Type B pancreatic cell (in vitro differentiated cells): ENCODE measurements around the gene AURKA. TPM values are rescaled to one million over a fixed set of nuclear protein-coding genes. Genes with fewer than 3 reads are reported as not detected.

ENCODE experiments used
- DNase-seq: peaks from one replicate; pipeline ENCODE4 v3.0.0; 2021; ENCODE audit warnings: mixed read lengths; ENCODE audit not compliant: unreplicated experiment; ENCODE audit errors: extremely low spot score
- H3K27ac Mint-ChIP-seq: 2 replicates; pipeline ENCODE4 v1.8.0; 2021; ENCODE audit warnings: mild to moderate bottlenecking, mixed read lengths
- H3K27me3 Mint-ChIP-seq: 2 replicates; pipeline ENCODE4 v1.8.0; 2021; ENCODE audit warnings: mixed read lengths
- H3K36me3 Mint-ChIP-seq: 2 replicates; pipeline ENCODE4 v1.8.0; 2021; ENCODE audit warnings: mixed read lengths
- H3K4me1 Mint-ChIP-seq: one replicate; pipeline ENCODE4 v1.8.0; 2021; ENCODE audit warnings: mixed read lengths; ENCODE audit not compliant: unreplicated experiment
- H3K4me3 Mint-ChIP-seq: 2 replicates; pipeline ENCODE4 v1.8.0; 2021; ENCODE audit warnings: mild to moderate bottlenecking, mixed read lengths
- H3K9me3 Mint-ChIP-seq: 2 replicates; pipeline ENCODE4 v1.8.0; 2021; ENCODE audit warnings: mixed read lengths
- CTCF ChIP-seq: fragments of 200-600 bp; sonication (generic); conservative IDR thresholded peaks from 2 replicates; pipeline ENCODE4 v1.5.0; 2021; ENCODE audit warnings: antibody characterized with exemption, mild to moderate bottlenecking
- total RNA-seq: library from RNA; stranded (reverse); gene quantifications from 2 replicates; pipeline ENCODE4 v1.2.1, GENCODE V29; 2021; ENCODE audit warnings: low replicate concordance

Gene AURKA
- total RNA-seq, 1 donor from 2014 or later = 42.7 TPM

DNA sequence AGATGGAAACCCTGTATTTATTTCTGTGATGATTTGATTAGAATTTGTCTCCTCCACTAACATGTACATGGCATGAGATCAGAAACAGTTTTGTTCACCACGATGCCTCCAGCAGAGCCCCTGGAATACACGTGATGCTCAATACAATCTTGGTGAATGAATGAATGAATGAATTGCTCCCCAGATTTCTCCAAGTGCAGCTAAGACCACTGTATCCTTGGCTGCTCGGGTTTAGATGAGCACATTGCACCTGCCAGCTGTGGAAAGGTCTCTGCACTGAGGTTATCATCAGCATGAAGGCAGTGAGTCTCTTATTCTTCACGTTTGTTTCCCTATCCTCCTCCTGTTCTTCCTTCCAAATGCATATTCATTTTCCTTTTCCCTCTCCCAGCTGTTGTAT, 37.9 kb upstream of the AURKA start:
- peaks cover 16% of the 10 kb centered on the region for H3K4me1 Mint-ChIP-seq
- no peak overlapping the region for H3K4me3 Mint-ChIP-seq
- no peaks in the 10 kb centered on the region for H3K36me3 Mint-ChIP-seq
- no peak for TF ChIP-seq CTCF
- DNase-seq = no peak
- H3K27ac Mint-ChIP-seq = no peak overlapping the region
- no peaks in the 10 kb centered on the region for H3K9me3 Mint-ChIP-seq
- peaks cover 6% of the 10 kb centered on the region for H3K27me3 Mint-ChIP-seq

- no peak for DNase-seq
- H3K27ac Mint-ChIP-seq = no peak overlapping the region
- H3K27me3 Mint-ChIP-seq = peaks cover 6% of the 10 kb centered on the region
- H3K4me3 Mint-ChIP-seq = no peak overlapping the region
- H3K9me3 Mint-ChIP-seq = no peaks in the 10 kb centered on the region
- no peak for TF ChIP-seq CTCF
- no peaks in the 10 kb centered on the region for H3K36me3 Mint-ChIP-seq
- H3K4me1 Mint-ChIP-seq = peaks cover 16% of the 10 kb centered on the region
These were observed 37.5 kb upstream of the AURKA start for GRCh38 chr20:56429502-56429901.

- TF ChIP-seq CTCF = no peak
- H3K36me3 Mint-ChIP-seq = no peaks in the 10 kb centered on the region
- H3K27ac Mint-ChIP-seq = no peak overlapping the region
- H3K27me3 Mint-ChIP-seq = peaks cover 6% of the 10 kb centered on the region
- DNase-seq = no peak
- H3K9me3 Mint-ChIP-seq = no peaks in the 10 kb centered on the region
- no peak overlapping the region for H3K4me3 Mint-ChIP-seq
- H3K4me1 Mint-ChIP-seq = peaks cover 16% of the 10 kb centered on the region
These were observed 36.9 kb upstream of the AURKA start for GRCh38 chr20:56428881-56429280.

DNA sequence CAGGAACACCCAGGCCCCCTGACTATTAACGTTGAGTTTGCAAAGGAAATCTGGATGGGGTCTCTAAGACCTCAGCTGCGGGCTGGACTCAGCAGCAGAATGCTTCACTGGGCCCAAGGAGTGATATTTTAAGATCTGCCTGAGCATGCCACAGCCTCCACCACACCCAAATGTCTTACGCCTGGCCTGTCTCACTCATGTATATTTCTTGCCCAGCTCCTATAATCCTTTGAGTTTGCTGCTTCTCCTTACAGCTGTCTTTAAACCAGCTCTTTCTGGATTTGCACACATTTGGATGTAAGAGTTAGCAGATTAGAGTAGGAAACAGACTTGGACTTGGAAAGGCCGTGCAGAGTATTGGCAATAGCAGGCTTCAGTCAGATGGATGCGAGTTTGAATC, 36.4 kb upstream of the AURKA start:
- Mint-ChIP-seq H3K27me3 (peaks cover 6% of the 10 kb centered on the region), H3K36me3 (no peaks in the 10 kb centered on the region), H3K4me3 (no peak overlapping the region), H3K4me1 (peaks cover 16% of the 10 kb centered on the region), H3K27ac (no peak overlapping the region), H3K9me3 (no peaks in the 10 kb centered on the region)
- no peak for TF ChIP-seq CTCF
- DNase-seq = no peak

GRCh38 chr20:56427797-56428196, 35.8 kb upstream of the AURKA start:
- Mint-ChIP-seq H3K36me3 (no peaks in the 10 kb centered on the region), H3K4me3 (no peak overlapping the region), H3K4me1 (peaks cover 16% of the 10 kb centered on the region), H3K9me3 (no peaks in the 10 kb centered on the region), H3K27me3 (peaks cover 6% of the 10 kb centered on the region), H3K27ac (no peak overlapping the region)
- DNase-seq = no peak
- TF ChIP-seq CTCF = no peak

DNA sequence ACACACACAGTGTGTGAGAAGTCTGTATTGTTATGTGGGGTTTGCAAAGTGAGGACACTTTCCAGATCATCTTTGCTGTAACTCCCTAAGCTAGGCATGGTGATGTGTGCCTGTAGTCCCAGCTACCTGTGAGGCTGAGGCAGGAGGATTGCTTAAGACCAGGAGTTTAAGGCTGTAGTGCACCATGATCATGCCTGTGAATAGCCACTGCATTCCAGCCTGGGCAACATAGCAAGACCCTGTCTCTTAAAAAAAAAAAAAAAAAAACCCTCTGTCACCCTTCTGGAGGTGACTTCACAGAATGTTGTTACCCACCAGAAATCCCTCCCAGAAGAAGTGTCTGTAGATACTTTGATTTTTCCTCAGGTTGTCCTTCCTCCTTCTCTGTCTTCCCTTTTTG, 34.9 kb upstream of the AURKA start:
- peaks cover 16% of the 10 kb centered on the region for H3K4me1 Mint-ChIP-seq
- no peak for TF ChIP-seq CTCF
- no peaks in the 10 kb centered on the region for H3K9me3 Mint-ChIP-seq
- no peak for DNase-seq
- H3K27me3 Mint-ChIP-seq = peaks cover 6% of the 10 kb centered on the region
- no peak overlapping the region for H3K27ac Mint-ChIP-seq
- no peaks in the 10 kb centered on the region for H3K36me3 Mint-ChIP-seq
- H3K4me3 Mint-ChIP-seq = no peak overlapping the region
